Retinal pigment epithelial cell (primary cell): ENCODE results near the gene AKIRIN1.

Experiments used
- DNase-seq: peaks from one replicate; pipeline ENCODE4 v3.0.0-alpha.2; 2010; ENCODE audit warnings: low read depth
- H3K4me3 ChIP-seq: 2 replicates; pipeline ENCODE4 v1.5.1; 2011; ENCODE audit warnings: mild to moderate bottlenecking, low read length, control low read depth, moderate library complexity
- CTCF ChIP-seq: conservative IDR thresholded peaks from 2 replicates; pipeline ENCODE4 v1.5.1; 2011; ENCODE audit warnings: low read depth, low read length, control low read depth, inconsistent platforms

The AKIRIN1 gene

GRCh38 chr1:38989979-38990378 is 1.1 kb upstream of the AKIRIN1 start:
- DNase-seq = no peak
- no peak for TF ChIP-seq CTCF
- H3K4me3 ChIP-seq = no peak overlapping the region

GRCh38 chr1:38990386-38990737 is 714 bp upstream of the AKIRIN1 start:
- no peak for DNase-seq
- no peak for TF ChIP-seq CTCF
- peak overlapping the region; percentile 68 for H3K4me3 ChIP-seq

GRCh38 chr1:38991638-38992411 is 749 bp downstream of the AKIRIN1 start:
- TF ChIP-seq CTCF = no peak
- no peak for DNase-seq
- peak overlapping the region; percentile 93 for H3K4me3 ChIP-seq

- no peak for TF ChIP-seq CTCF
- peak overlapping the region; percentile 93 for H3K4me3 ChIP-seq
- DNase-seq = no peak
Measured at GRCh38 chr1:38992412-38993111, 1.5 kb downstream of the AKIRIN1 start.

- no peak for TF ChIP-seq CTCF
- DNase-seq = no peak
Measured at GRCh38 chr1:38994196-38994595, 3.1 kb downstream of the AKIRIN1 start.

GRCh38 chr1:38997034-38997900 is 6.2 kb downstream of the AKIRIN1 start:
- TF ChIP-seq CTCF = no peak
- H3K4me3 ChIP-seq = no peak overlapping the region
- peak; percentile 61 for DNase-seq

More at GRCh38 chr1:38994196-38994595, 3.1 kb downstream of the AKIRIN1 start:
- H3K4me3 ChIP-seq = no peak overlapping the region

GRCh38 chr1:38997901-38998190 is 6.8 kb downstream of the AKIRIN1 start:
- DNase-seq = no peak
- TF ChIP-seq CTCF = no peak
- no peak overlapping the region for H3K4me3 ChIP-seq
